Naive B cell (primary cell): ENCODE data around the gene NECAB3. TPM values are rescaled to one million over a fixed set of nuclear protein-coding genes. Genes with fewer than 3 reads are reported as not detected.

ENCODE experiments used
- ATAC-seq, 2 donors: fragments of 150-1000 bp; cut with Tn5 transposase; 2 replicates each; pipeline ENCODE4 v1.10.0; 2021; ENCODE audit warnings: low read depth in 2 of 2, mild to moderate bottlenecking in 2 of 2, moderate library complexity in 2 of 2
- DNase-seq: peaks from one replicate; pipeline ENCODE4 v3.0.0; 2022
- H3K27ac Mint-ChIP-seq, 6 donors: one replicate each; pipeline ENCODE4 v1.8.0; 2020 to 2022; ENCODE audit warnings: mild to moderate bottlenecking in 6 of 6, mixed read lengths in 6 of 6, moderate library complexity in 5 of 6, inconsistent platforms in 2 of 6
- H3K27me3 Mint-ChIP-seq, 3 donors: one replicate each; pipeline ENCODE4 v1.8.0; 2021 to 2022; ENCODE audit warnings: mixed read lengths in 3 of 3, mild to moderate bottlenecking in 1 of 3
- H3K36me3 Mint-ChIP-seq, 2 donors: one replicate each; pipeline ENCODE4 v1.8.0; 2020 to 2022; ENCODE audit warnings: mixed read lengths in 2 of 2, inconsistent platforms in 1 of 2, mild to moderate bottlenecking in 1 of 2
- H3K4me1 Mint-ChIP-seq, 3 donors: one replicate each; pipeline ENCODE4 v1.8.0; 2020 to 2022; ENCODE audit warnings: mixed read lengths in 3 of 3, inconsistent platforms in 1 of 3, mild to moderate bottlenecking in 1 of 3, moderate library complexity in 1 of 3
- H3K4me3 Mint-ChIP-seq, 8 donors: one replicate each; pipeline ENCODE4 v1.8.0; 2020 to 2022; ENCODE audit warnings: mild to moderate bottlenecking in 8 of 8, mixed read lengths in 8 of 8, moderate library complexity in 8 of 8, inconsistent platforms in 2 of 8
- H3K9me3 Mint-ChIP-seq, 7 donors: one replicate each; pipeline ENCODE4 v1.8.0; 2020 to 2022; ENCODE audit warnings: mixed read lengths in 7 of 7, mild to moderate bottlenecking in 5 of 7, inconsistent platforms in 2 of 7, moderate library complexity in 1 of 7
- polyA plus RNA-seq, 6 donors: library from polyadenylated mRNA; unstranded; fragments of 300-500 nt; fragmentation: Illumina TruSeq; gene quantifications; one replicate each; pipeline ENCODE4 v1.2.3, GENCODE V29; 2021; ENCODE audit warnings: low read depth in 6 of 6

Gene NECAB3
- polyA plus RNA-seq, 6 donors from 2014 or later, result 0.74 to 1.0 (median 0.82) TPM; not detected in 3

DNA sequence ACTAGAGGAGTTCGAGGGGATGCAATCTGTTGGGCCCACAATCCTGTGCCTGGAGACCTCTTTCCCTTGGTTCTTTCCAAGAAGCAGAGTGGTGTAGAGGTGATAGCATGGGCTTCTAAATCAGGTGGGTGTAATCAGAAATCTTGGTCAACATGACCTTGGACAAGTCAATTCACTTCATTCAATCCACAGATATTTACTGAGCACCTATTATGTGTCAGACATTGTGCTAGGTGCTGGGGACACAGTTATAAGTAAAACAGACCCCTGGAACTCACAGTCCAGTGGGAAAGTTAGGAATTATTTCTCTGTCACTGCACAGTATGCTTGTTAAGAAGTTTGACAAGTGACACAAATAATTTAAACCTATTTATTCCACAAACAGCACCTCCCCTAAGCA, 15.3 kb upstream of the NECAB3 start:
- H3K4me3 Mint-ChIP-seq, result no peak overlapping the region

DNA sequence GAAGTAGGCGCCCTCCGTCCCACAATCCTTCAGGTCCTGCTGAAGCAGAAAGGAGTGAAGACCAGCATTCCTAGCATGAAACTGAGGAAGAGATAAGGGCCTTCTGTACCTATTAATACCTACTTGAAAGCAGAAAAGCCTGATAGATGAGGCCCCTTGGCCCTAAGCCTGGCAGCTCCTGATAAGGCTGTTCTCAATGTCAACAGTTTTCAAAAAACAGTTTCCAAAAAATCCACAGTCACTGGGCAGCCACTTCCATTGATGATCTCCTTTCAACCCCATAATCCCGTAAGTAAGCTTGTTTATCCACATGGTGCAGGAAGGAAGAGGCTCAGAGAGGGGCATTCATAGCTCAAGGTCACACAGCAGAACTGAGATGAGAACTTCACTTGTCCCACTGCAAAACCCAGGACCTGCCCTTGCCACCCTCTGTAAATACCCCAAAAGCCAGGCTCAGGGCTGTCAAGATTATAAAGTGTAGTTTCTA, 14.8 kb upstream of the NECAB3 start:
- no peaks in the 10 kb centered on the region for H3K9me3 Mint-ChIP-seq
- DNase-seq, result no peak
- H3K4me3 Mint-ChIP-seq, result no peak overlapping the region
- H3K27ac Mint-ChIP-seq, result no peak overlapping the region
- peaks cover 17 to 19% (median 18%) of the 10 kb centered on the region in 3 donors for H3K4me1 Mint-ChIP-seq
- H3K36me3 Mint-ChIP-seq, result no peaks in the 10 kb centered on the region
- H3K27me3 Mint-ChIP-seq, result no peaks in the 10 kb centered on the region
- no peak for ATAC-seq

More for the DNA sequence above, 15.3 kb upstream of the NECAB3 start:
- H3K27ac Mint-ChIP-seq, result no peak overlapping the region
- H3K9me3 Mint-ChIP-seq, result no peaks in the 10 kb centered on the region
- ATAC-seq (no peak), DNase-seq (no peak)
- no peaks in the 10 kb centered on the region for H3K36me3 Mint-ChIP-seq
- peaks cover 15 to 18% (median 17%) of the 10 kb centered on the region in 3 donors for H3K4me1 Mint-ChIP-seq
- H3K27me3 Mint-ChIP-seq, result no peaks in the 10 kb centered on the region

DNA sequence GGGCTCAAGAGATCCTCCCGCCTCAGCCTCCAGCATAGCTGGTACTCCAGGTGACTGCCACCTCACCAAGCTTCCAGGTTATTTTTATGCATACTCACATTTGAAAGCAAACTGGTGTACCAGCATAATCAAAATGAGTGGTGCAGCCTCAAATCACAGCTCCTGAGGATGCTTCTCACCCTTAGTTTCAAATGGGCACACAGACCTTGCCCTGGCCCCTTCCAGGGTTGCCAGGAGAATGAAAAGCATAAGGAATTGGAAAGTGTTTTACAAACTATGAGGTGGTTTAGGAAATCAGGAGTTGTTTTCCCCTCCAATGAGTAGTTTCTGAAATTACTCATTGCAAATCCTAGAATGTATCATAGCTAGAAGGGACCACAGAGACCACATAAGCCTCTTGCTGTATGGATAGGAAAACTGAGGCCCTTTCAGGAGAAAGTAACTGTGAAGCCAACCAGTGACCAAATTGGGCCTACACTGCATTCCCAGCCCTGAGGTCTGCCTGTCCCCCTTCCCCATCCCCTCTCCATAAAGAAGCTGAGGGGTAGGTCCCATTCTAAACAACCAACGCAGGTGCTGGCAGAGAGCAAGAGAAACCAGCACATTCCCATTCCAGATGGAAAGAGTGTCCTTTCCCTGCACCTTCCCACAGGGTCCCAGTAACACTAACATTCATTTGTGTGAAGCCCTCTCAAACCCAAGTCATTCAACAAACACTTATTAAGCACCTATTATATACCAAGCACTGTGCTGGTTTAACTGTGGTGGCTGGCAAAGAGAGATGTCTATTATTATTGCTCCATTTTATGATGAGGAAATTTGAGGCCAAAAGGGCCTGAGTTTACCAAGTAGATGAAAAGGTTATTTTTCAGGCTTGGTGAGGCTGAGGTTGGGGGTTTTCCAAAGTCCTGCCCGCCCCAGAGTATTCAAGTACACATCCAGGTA, 14.0 kb upstream of the NECAB3 start:
- Mint-ChIP-seq H3K4me3 (peak overlapping the region in 3 of 8 donors; percentile 27 to 87 (median 78)), H3K4me1 (peaks cover 17 to 19% (median 18%) of the 10 kb centered on the region in 3 donors), H3K9me3 (no peaks in the 10 kb centered on the region), H3K27ac (no peak overlapping the region), H3K27me3 (no peaks in the 10 kb centered on the region), H3K36me3 (no peaks in the 10 kb centered on the region)
- DNase-seq (no peak), ATAC-seq (no peak)

GRCh38 chr20:33687370-33687915, 13.2 kb upstream of the NECAB3 start:
- no peaks in the 10 kb centered on the region for H3K27me3 Mint-ChIP-seq
- H3K4me1 Mint-ChIP-seq, result peaks cover 17 to 19% (median 18%) of the 10 kb centered on the region in 3 donors
- peak overlapping the region in 7 of 8 donors; percentile 57 to 91 (median 80) for H3K4me3 Mint-ChIP-seq

GRCh38 chr20:33686984-33687366, 12.7 kb upstream of the NECAB3 start:
- DNase-seq, result no peak
- peaks cover 18 to 19% (median 18%) of the 10 kb centered on the region in 3 donors for H3K4me1 Mint-ChIP-seq
- ATAC-seq, result no peak
- peak overlapping the region in 3 of 6 donors; percentile 15 to 87 (median 16) for H3K27ac Mint-ChIP-seq
- no peaks in the 10 kb centered on the region for H3K9me3 Mint-ChIP-seq
- H3K36me3 Mint-ChIP-seq, result no peaks in the 10 kb centered on the region
- H3K27me3 Mint-ChIP-seq, result no peaks in the 10 kb centered on the region
- peak overlapping the region; percentile 80 to 93 (median 87) for H3K4me3 Mint-ChIP-seq

More at GRCh38 chr20:33687370-33687915, 13.2 kb upstream of the NECAB3 start:
- no peaks in the 10 kb centered on the region for H3K36me3 Mint-ChIP-seq
- DNase-seq, result no peak
- ATAC-seq, result no peak
- no peaks in the 10 kb centered on the region for H3K9me3 Mint-ChIP-seq
- peak overlapping the region in 1 of 6 donors; percentile 15 for H3K27ac Mint-ChIP-seq

- peak within 1 kb of the TSS; percentile 80 to 93 (median 87) for H3K4me3 Mint-ChIP-seq
- DNase-seq, result peak; percentile 94
- peak; percentile 94 to 96 for ATAC-seq
- H3K4me1 Mint-ChIP-seq, result peaks cover 18 to 20% (median 19%) of the 10 kb centered on the region in 3 donors
- H3K36me3 Mint-ChIP-seq, result no peaks in the 10 kb centered on the region
- no peaks in the 10 kb centered on the region for H3K27me3 Mint-ChIP-seq
- no peaks in the 10 kb centered on the region for H3K9me3 Mint-ChIP-seq
- peak within 1 kb of the TSS; percentile 16 to 94 (median 80) for H3K27ac Mint-ChIP-seq
Observed at GRCh38 chr20:33686100-33686983, 12.1 kb upstream of the NECAB3 start, which contains the start of gene E2F1. Gene E2F1, minus strand, starts transcription at chr20:33686385. Its CDS starts 121 bp downstream, at chr20:33686264.

- Mint-ChIP-seq H3K9me3 (no peaks in the 10 kb centered on the region), H3K4me1 (peaks cover 18 to 19% (median 19%) of the 10 kb centered on the region in 3 donors), H3K4me3 (peak overlapping the region; percentile 72 to 86 (median 78)), H3K27ac (peak overlapping the region in 4 of 6 donors; percentile 76 to 94 (median 84)), H3K36me3 (no peaks in the 10 kb centered on the region), H3K27me3 (no peaks in the 10 kb centered on the region)
- ATAC-seq (peak; percentile 27 to 43), DNase-seq (peak; percentile 51)
Observed at GRCh38 chr20:33685328-33686099, 11.3 kb upstream of the NECAB3 start.

- H3K36me3 Mint-ChIP-seq, result no peaks in the 10 kb centered on the region
- DNase-seq (no peak), ATAC-seq (no peak)
- peaks cover 20 to 23% (median 20%) of the 10 kb centered on the region in 3 donors for H3K4me1 Mint-ChIP-seq
- H3K9me3 Mint-ChIP-seq, result no peaks in the 10 kb centered on the region
- peak overlapping the region in 4 of 6 donors; percentile 11 to 94 (median 78) for H3K27ac Mint-ChIP-seq
- peak overlapping the region; percentile 72 to 86 (median 78) for H3K4me3 Mint-ChIP-seq
- H3K27me3 Mint-ChIP-seq, result no peaks in the 10 kb centered on the region
Observed at GRCh38 chr20:33684533-33685327, 10.5 kb upstream of the NECAB3 start.

DNA sequence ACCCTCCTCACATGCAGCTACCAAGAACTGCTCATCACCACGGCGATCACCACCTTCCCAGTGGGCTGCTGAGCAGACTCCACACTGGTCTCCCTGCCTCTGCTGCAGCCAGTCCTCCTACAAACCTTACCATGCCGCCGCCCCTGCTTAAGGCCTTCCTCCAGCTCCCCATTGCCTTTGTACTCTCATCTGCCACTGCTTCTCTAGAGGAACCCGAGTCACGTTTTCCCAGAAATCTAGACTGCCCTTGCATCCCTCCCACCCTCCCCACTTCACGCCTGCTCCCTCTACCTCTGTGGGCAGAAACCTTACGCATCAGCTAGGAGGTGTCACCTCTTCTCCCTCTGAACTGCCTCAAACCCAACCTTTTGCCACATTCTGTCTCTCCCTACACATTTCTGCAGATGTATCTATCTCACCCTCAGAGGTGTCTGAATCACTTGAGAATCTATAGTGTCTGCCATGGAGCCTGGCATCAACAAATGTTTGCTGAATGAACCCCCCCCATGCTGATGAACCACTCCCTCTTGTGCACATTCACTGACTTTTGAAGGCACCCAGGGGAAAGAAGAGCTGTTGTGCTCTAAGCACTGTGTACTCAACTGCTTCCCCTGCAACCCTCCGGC, 7.6 kb upstream of the NECAB3 start:
- DNase-seq, result no peak
- no peak for ATAC-seq
- no peaks in the 10 kb centered on the region for H3K36me3 Mint-ChIP-seq
- peak overlapping the region in 1 of 8 donors; percentile 42 for H3K4me3 Mint-ChIP-seq
- H3K9me3 Mint-ChIP-seq, result no peaks in the 10 kb centered on the region
- H3K4me1 Mint-ChIP-seq, result peaks cover 29 to 35% (median 32%) of the 10 kb centered on the region in 3 donors
- peak overlapping the region in 1 of 6 donors; percentile 87 for H3K27ac Mint-ChIP-seq
- no peaks in the 10 kb centered on the region for H3K27me3 Mint-ChIP-seq

GRCh38 chr20:33681288-33681687, 7.1 kb upstream of the NECAB3 start:
- Mint-ChIP-seq H3K36me3 (no peaks in the 10 kb centered on the region), H3K27ac (peak overlapping the region in 1 of 6 donors; percentile 10), H3K9me3 (no peaks in the 10 kb centered on the region), H3K4me1 (peaks cover 24 to 29% (median 28%) of the 10 kb centered on the region in 3 donors), H3K27me3 (no peaks in the 10 kb centered on the region), H3K4me3 (no peak overlapping the region)
- DNase-seq, result no peak
- ATAC-seq, result no peak

- H3K27me3 Mint-ChIP-seq, result no peaks in the 10 kb centered on the region
- no peaks in the 10 kb centered on the region for H3K36me3 Mint-ChIP-seq
- H3K9me3 Mint-ChIP-seq, result no peaks in the 10 kb centered on the region
- no peak overlapping the region for H3K4me3 Mint-ChIP-seq
- no peak for DNase-seq
- peaks cover 24 to 29% (median 28%) of the 10 kb centered on the region in 3 donors for H3K4me1 Mint-ChIP-seq
- no peak overlapping the region for H3K27ac Mint-ChIP-seq
- no peak for ATAC-seq
Observed at GRCh38 chr20:33680686-33681085, 6.5 kb upstream of the NECAB3 start.
